Stimulated activated naive CD8-positive, alpha-beta T cell treated with anti-CD3 and anti-CD28 coated beads, Interleukin-15, Interleukin-2, amounts not matched to agents 100 ng/mL and 50 ng/mL, for 24 hours (primary cell): Measurements from ENCODE around the gene BEND5.

Experiments used
- H3K27ac Mint-ChIP-seq: one replicate; pipeline ENCODE4 v1.8.0; 2021; ENCODE audit warnings: mild to moderate bottlenecking, mixed read lengths
- H3K27me3 Mint-ChIP-seq: one replicate; pipeline ENCODE4 v1.8.0; 2021; ENCODE audit warnings: mixed read lengths
- H3K36me3 Mint-ChIP-seq: one replicate; pipeline ENCODE4 v1.8.0; 2021; ENCODE audit warnings: low read depth, mixed read lengths
- H3K4me1 Mint-ChIP-seq: one replicate; pipeline ENCODE4 v1.8.0; 2021; ENCODE audit warnings: low read depth, mixed read lengths
- H3K4me3 Mint-ChIP-seq: one replicate; pipeline ENCODE4 v1.8.0; 2021; ENCODE audit warnings: mild to moderate bottlenecking, mixed read lengths
- H3K9me3 Mint-ChIP-seq: one replicate; pipeline ENCODE4 v1.8.0; 2021; ENCODE audit warnings: mixed read lengths

Gene BEND5

GRCh38 chr1:48718705-48719104 is 58.0 kb downstream of the BEND5 start:
- H3K4me1 Mint-ChIP-seq = peaks cover 4% of the 10 kb centered on the region

GRCh38 chr1:48718116-48718630 is 58.5 kb downstream of the BEND5 start:
- H3K27ac Mint-ChIP-seq = no peak overlapping the region
- H3K4me3 Mint-ChIP-seq = no peak overlapping the region
- no peaks in the 10 kb centered on the region for H3K27me3 Mint-ChIP-seq
- H3K36me3 Mint-ChIP-seq = no peaks in the 10 kb centered on the region
- peaks cover 4% of the 10 kb centered on the region for H3K4me1 Mint-ChIP-seq
- no peaks in the 10 kb centered on the region for H3K9me3 Mint-ChIP-seq

More at GRCh38 chr1:48718705-48719104, 58.0 kb downstream of the BEND5 start:
- Mint-ChIP-seq H3K36me3 (no peaks in the 10 kb centered on the region), H3K9me3 (no peaks in the 10 kb centered on the region), H3K4me3 (no peak overlapping the region), H3K27ac (no peak overlapping the region), H3K27me3 (no peaks in the 10 kb centered on the region)

GRCh38 chr1:48717082-48717481 is 59.6 kb downstream of the BEND5 start:
- Mint-ChIP-seq H3K4me3 (no peak overlapping the region), H3K9me3 (no peaks in the 10 kb centered on the region), H3K27me3 (no peaks in the 10 kb centered on the region), H3K36me3 (no peaks in the 10 kb centered on the region), H3K27ac (no peak overlapping the region), H3K4me1 (peaks cover 4% of the 10 kb centered on the region)

DNA sequence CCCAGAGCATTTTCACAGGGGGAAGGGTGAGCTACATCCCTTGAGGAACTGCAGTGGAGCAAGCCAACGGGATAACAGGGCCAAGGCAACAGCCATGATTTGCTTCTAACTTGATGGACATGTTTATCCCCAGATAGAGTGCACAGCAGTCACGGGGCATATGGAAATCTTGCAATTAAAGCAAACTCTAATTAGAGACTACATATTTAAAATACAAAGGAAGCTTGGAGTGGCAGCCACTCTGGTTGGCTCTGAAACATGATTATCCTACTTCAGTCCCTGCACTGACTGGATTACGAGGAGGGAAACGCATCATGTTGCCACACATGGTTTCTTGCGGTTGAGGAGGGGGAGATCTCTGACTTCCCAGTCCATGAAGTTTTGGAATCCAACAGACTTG is 60.8 kb downstream of the BEND5 start:
- Mint-ChIP-seq H3K4me3 (no peak overlapping the region), H3K36me3 (no peaks in the 10 kb centered on the region), H3K4me1 (peaks cover 4% of the 10 kb centered on the region), H3K27me3 (no peaks in the 10 kb centered on the region), H3K9me3 (no peaks in the 10 kb centered on the region), H3K27ac (no peak overlapping the region)

DNA sequence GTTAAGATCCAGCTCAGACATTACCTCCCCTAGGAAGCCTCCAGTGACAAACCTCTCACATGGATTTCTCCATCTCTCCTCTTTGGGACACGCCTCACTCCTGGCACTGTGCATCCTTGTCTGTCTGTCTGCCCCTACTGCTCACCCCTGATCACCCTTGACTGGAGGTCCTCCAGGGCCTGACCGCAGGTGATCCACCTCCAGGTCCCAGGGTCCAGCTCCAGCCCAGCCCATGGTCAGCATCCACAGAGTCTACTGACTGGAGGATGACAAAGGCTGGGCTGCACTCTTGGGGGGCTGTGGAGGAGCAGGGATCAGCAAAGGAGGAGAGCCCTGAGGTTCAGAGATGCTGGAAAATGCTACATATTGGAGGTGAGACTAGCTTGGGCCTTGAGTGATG is 65.8 kb downstream of the BEND5 start:
- Mint-ChIP-seq H3K27ac (no peak overlapping the region), H3K9me3 (no peaks in the 10 kb centered on the region), H3K4me3 (no peak overlapping the region), H3K4me1 (peaks cover 4% of the 10 kb centered on the region), H3K36me3 (no peaks in the 10 kb centered on the region), H3K27me3 (no peaks in the 10 kb centered on the region)

- Mint-ChIP-seq H3K9me3 (no peaks in the 10 kb centered on the region), H3K27ac (no peak overlapping the region), H3K27me3 (no peaks in the 10 kb centered on the region), H3K36me3 (no peaks in the 10 kb centered on the region), H3K4me1 (peaks cover 4% of the 10 kb centered on the region), H3K4me3 (no peak overlapping the region)
Measured at GRCh38 chr1:48710318-48710717, 66.4 kb downstream of the BEND5 start.

GRCh38 chr1:48704736-48705135 is 72.0 kb downstream of the BEND5 start:
- H3K4me3 Mint-ChIP-seq = no peak overlapping the region
- H3K4me1 Mint-ChIP-seq = no peaks in the 10 kb centered on the region
- H3K27ac Mint-ChIP-seq = no peak overlapping the region
- H3K36me3 Mint-ChIP-seq = no peaks in the 10 kb centered on the region
- H3K9me3 Mint-ChIP-seq = no peaks in the 10 kb centered on the region
- H3K27me3 Mint-ChIP-seq = peaks cover 19% of the 10 kb centered on the region

GRCh38 chr1:48701445-48701844 is 75.2 kb downstream of the BEND5 start:
- Mint-ChIP-seq H3K36me3 (no peaks in the 10 kb centered on the region), H3K27me3 (peaks cover 30% of the 10 kb centered on the region), H3K4me1 (no peaks in the 10 kb centered on the region), H3K9me3 (no peaks in the 10 kb centered on the region), H3K4me3 (no peak overlapping the region), H3K27ac (no peak overlapping the region)

DNA sequence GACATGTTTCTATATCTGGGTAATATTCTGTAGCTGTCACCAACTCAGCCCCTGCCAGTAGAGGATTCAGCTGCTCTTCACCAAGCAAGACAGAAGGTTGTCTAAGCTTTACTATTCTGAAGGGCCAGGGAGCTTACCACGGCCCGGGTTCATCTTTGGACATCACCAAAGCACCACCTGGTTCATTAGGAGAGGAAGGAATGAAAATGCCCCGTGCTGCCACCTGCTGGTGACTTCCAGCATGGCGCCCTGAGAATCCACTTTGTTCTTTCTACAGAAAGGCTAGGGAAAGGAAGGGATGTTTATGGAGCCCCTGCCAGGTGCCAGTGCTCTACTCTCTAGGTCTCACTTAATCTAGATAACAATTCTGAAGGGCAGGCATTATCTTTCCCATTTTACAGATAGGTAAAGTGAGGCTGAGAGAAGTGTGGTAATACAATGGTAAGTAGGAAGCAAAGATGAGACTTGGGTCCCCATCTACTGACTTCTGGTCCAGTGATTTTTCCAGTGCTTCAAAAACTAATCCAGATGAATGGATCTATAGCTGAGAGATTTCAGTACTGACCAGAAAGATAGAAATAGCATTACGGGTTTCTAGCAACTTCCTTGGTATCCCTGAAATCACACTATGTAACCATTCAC is 79.5 kb downstream of the BEND5 start:
- Mint-ChIP-seq H3K4me3 (no peak overlapping the region), H3K27ac (no peak overlapping the region), H3K4me1 (no peaks in the 10 kb centered on the region), H3K36me3 (no peaks in the 10 kb centered on the region), H3K27me3 (peaks cover 25% of the 10 kb centered on the region), H3K9me3 (no peaks in the 10 kb centered on the region)

DNA sequence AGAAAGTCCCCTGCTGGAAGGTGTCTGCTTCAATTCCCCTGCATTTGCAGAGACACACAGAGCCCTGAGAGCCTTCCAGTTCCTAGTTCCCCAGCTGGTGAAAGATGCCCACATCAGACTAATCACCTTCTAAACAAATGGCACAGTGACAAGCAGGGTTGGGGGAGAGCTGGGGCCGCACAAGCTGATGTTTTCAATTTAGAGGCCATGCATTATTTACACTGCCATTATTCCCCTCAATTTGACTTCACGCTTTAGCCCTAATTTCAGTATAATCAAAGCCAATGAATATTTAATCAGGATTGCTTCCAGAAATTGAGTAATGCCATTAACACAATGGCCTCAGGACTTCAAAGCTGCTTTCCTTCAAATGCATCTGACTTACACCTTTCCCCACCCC is 81.5 kb downstream of the BEND5 start:
- no peaks in the 10 kb centered on the region for H3K4me1 Mint-ChIP-seq
- no peaks in the 10 kb centered on the region for H3K36me3 Mint-ChIP-seq
- H3K9me3 Mint-ChIP-seq = no peaks in the 10 kb centered on the region
- H3K4me3 Mint-ChIP-seq = no peak overlapping the region
- H3K27me3 Mint-ChIP-seq = peaks cover 16% of the 10 kb centered on the region
- H3K27ac Mint-ChIP-seq = no peak overlapping the region

DNA sequence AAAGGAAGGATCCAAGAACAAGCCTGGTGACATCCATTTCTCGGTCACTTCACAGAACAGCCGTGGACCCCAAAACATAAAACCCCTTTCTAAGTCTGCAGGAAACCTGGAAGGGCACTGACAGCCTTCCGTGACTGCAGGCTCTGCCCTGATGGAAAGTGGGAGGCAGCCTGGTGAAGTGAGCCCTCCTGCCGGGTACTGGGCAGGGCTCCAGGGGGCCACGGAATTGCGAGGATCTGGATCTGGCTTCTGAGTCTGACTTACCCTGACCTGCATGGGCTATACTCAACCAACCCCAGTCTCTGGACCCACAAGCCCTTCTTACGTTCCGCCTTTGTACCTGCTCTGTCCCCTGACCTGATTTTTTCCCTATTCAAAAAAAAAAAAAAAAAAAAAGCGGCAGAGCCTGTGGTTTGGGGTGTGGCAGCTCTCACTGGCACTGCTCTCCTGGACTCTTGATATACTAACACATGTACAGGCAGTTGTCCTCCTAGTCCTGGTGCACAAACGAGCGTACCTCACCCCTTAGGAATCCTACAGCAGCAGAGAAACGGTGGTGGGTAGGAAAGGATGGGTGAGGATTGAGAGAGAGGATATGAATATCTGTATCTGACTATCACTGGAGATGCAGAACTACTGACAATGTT is 82.9 kb downstream of the BEND5 start:
- no peak overlapping the region for H3K27ac Mint-ChIP-seq
- no peak overlapping the region for H3K4me3 Mint-ChIP-seq
- H3K27me3 Mint-ChIP-seq = peaks cover 13% of the 10 kb centered on the region
- no peaks in the 10 kb centered on the region for H3K36me3 Mint-ChIP-seq
- no peaks in the 10 kb centered on the region for H3K4me1 Mint-ChIP-seq
- H3K9me3 Mint-ChIP-seq = no peaks in the 10 kb centered on the region

DNA sequence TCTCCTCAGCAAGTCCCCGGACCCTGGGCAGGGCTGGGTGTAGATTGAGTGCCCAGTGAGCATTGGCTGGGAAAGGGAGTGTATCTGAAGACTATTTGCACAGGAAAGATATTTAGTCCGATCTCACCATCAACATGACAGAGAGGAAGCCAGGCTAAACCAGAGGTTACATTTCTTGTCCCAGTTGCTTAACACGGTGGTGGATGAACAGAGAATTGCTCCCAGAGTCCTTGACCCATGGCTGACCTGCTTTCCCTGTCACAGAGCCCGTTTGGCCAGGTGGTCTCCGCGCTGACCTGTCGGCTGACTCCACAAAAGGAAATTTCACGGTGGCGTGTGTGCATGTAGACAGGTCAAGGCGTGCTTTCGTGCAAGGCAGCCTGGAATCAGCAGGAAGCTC is 83.5 kb downstream of the BEND5 start:
- Mint-ChIP-seq H3K9me3 (no peaks in the 10 kb centered on the region), H3K36me3 (no peaks in the 10 kb centered on the region), H3K27me3 (peaks cover 12% of the 10 kb centered on the region), H3K4me3 (no peak overlapping the region), H3K4me1 (no peaks in the 10 kb centered on the region), H3K27ac (no peak overlapping the region)

DNA sequence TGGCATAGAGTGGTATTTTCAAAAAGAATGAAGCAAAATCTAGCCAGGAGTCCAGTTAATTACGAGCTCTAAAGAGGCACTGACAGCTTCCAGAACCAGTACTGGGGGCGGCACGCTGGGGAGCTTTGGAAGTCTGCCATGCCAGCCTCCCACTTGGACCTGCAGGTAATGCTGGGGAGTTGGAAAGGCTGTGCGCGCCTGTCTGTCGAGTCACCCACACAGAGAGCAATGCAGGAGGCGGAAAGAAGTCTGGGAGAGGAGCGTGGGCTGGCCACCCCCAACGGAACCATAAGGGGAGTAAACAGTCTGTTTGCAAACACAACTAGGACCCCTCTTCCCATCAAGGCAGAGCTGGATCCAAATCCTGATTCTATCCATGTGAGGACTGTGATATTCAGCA is 84.5 kb downstream of the BEND5 start:
- Mint-ChIP-seq H3K27me3 (peaks cover 9% of the 10 kb centered on the region), H3K4me1 (no peaks in the 10 kb centered on the region), H3K4me3 (no peak overlapping the region), H3K36me3 (no peaks in the 10 kb centered on the region), H3K9me3 (no peaks in the 10 kb centered on the region), H3K27ac (no peak overlapping the region)

- Mint-ChIP-seq H3K27ac (no peak overlapping the region), H3K27me3 (peaks cover 4% of the 10 kb centered on the region), H3K36me3 (no peaks in the 10 kb centered on the region), H3K4me3 (no peak overlapping the region), H3K9me3 (no peaks in the 10 kb centered on the region), H3K4me1 (no peaks in the 10 kb centered on the region)
Measured at GRCh38 chr1:48691429-48692001, 85.2 kb downstream of the BEND5 start.

- no peak overlapping the region for H3K4me3 Mint-ChIP-seq
Measured at GRCh38 chr1:48688102-48688760, 88.5 kb downstream of the BEND5 start.

More at GRCh38 chr1:48688102-48688760, 88.5 kb downstream of the BEND5 start:
- no peaks in the 10 kb centered on the region for H3K4me1 Mint-ChIP-seq
- H3K36me3 Mint-ChIP-seq = no peaks in the 10 kb centered on the region
- no peak overlapping the region for H3K27ac Mint-ChIP-seq
- H3K9me3 Mint-ChIP-seq = no peaks in the 10 kb centered on the region
- peaks cover 4% of the 10 kb centered on the region for H3K27me3 Mint-ChIP-seq
